SK-N-SH (cell line): Measurements from ENCODE around the gene BSCL2. TPM values are rescaled to one million over a fixed set of nuclear protein-coding genes. Genes with fewer than 3 reads are reported as not detected.
A peak's percentile ranks its signal among the peaks of the same experiment; 100 is the strongest.

Experiments used
- CTCF ChIA-PET: fragments of 300-600, 350-600 bp; formaldehyde crosslinking; extraction: SDS; loops from one replicate; lab custom pipeline; 2021; lab: Yijun Ruan, JAX
- POLR2A ChIA-PET: fragments of 350-600 bp; sonication (Branson Sonifier 250); formaldehyde crosslinking; extraction: SDS; loops from one replicate; lab custom pipeline; 2020; ENCODE audit warnings: antibody characterized with exemption, inconsistent platforms; lab: Yijun Ruan, JAX
- DNase-seq: peaks from one replicate; pipeline ENCODE4 v3.0.0; 2012
- H2AFZ ChIP-seq: fragments of 200-600 bp; sonication (generic); 2 replicates; pipeline ENCODE4 v1.8.1; 2016; ENCODE audit warnings: antibody characterized with exemption, mild to moderate bottlenecking, low read depth
- H3F3A ChIP-seq: fragments of 200-600 bp; sonication (generic); replicated peaks from 2 replicates; pipeline ENCODE3; 2016; ENCODE audit warnings: antibody characterized with exemption, mild to moderate bottlenecking; ENCODE audit not compliant: insufficient read depth
- H3K27ac ChIP-seq, 2 experiments: fragments of 200-500 bp in 1 of 2; fragments of 200-600 bp in 1 of 2; sonication (Bioruptor generic) in 1 of 2; sonication (generic), shearing (Covaris generic) in 1 of 2; 2 replicates each; pipeline versions ENCODE4 v1.5.1 to v1.6.1; 2014 to 2016; ENCODE audit warnings: low read depth in 2 of 2, inconsistent platforms in 1 of 2, low read length in 1 of 2, mild to moderate bottlenecking in 1 of 2, mixed read lengths in 1 of 2
- H3K27me3 ChIP-seq: fragments of 200-600 bp; sonication (generic), shearing (Covaris generic); 2 replicates; pipeline ENCODE4 v1.6.1; 2016; ENCODE audit warnings: mixed run types; ENCODE audit not compliant: insufficient read depth
- H3K36me3 ChIP-seq, 2 experiments: fragments of 200-500 bp in 1 of 2; fragments of 200-600 bp in 1 of 2; sonication (Bioruptor generic) in 1 of 2; sonication (generic) in 1 of 2; replicated peaks in 1 of 2; 2 replicates each; pipeline versions ENCODE3 to v1.5.1; 2014 to 2016; ENCODE audit warnings: low read length in 1 of 2, mild to moderate bottlenecking in 1 of 2; ENCODE audit not compliant: insufficient read depth in 2 of 2, control insufficient read depth in 1 of 2
- H3K4me1 ChIP-seq, 2 experiments: fragments of 200-500 bp in 1 of 2; fragments of 200-600 bp in 1 of 2; sonication (Bioruptor generic) in 1 of 2; sonication (generic), shearing (Covaris generic) in 1 of 2; 2 replicates each; pipeline versions ENCODE4 v1.5.1 to v1.6.1; 2014 to 2016; ENCODE audit warnings: low read depth in 1 of 2, low read length in 1 of 2, mixed run types in 1 of 2; ENCODE audit not compliant: insufficient read depth in 2 of 2, control insufficient read depth in 1 of 2
- H3K4me2 ChIP-seq: fragments of 200-600 bp; sonication (generic), shearing (Covaris generic); 2 replicates; pipeline ENCODE4 v1.6.1; 2017; ENCODE audit warnings: mixed run types
- H3K4me3 ChIP-seq, 2 experiments: fragments of 200-500 bp in 1 of 2; fragments of 200-600 bp in 1 of 2; sonication (Bioruptor generic) in 1 of 2; sonication (generic), shearing (Covaris generic) in 1 of 2; 2 replicates each; pipeline versions ENCODE4 v1.5.1 to v1.8.1; 2014 to 2016; ENCODE audit warnings: low read depth in 2 of 2, inconsistent platforms in 1 of 2, low read length in 1 of 2, mild to moderate bottlenecking in 1 of 2, mixed read lengths in 1 of 2, moderate library complexity in 1 of 2
- H3K79me2 ChIP-seq: fragments of 200-600 bp; sonication (generic); 2 replicates; pipeline ENCODE4 v1.8.1; 2017; ENCODE audit warnings: mild to moderate bottlenecking; ENCODE audit not compliant: insufficient read depth
- H3K9ac ChIP-seq: fragments of 200-600 bp; sonication (generic); 2 replicates; pipeline ENCODE4 v1.6.1; 2017; ENCODE audit warnings: mixed run types
- H3K9me2 ChIP-seq: fragments of 200-600 bp; sonication (generic); 2 replicates; pipeline ENCODE4 v1.6.1; 2017; ENCODE audit warnings: mixed run types
- H3K9me3 ChIP-seq: fragments of 200-600 bp; sonication (generic); 2 replicates; pipeline ENCODE4 v1.6.1; 2017; ENCODE audit warnings: mixed run types, mild to moderate bottlenecking, moderate library complexity
- H4K20me1 ChIP-seq: fragments of 200-600 bp; sonication (generic); 2 replicates; pipeline ENCODE4 v1.6.1; 2017; ENCODE audit warnings: mild to moderate bottlenecking, mixed run types; ENCODE audit not compliant: insufficient read depth
- CHD2 ChIP-seq: fragments of 150-350 bp; IDR thresholded peaks from 2 replicates; pipeline ENCODE4 v1.6.1; 2018; ENCODE audit warnings: low read length; ENCODE audit not compliant: partially characterized antibody
- ELF1 ChIP-seq: IDR thresholded peaks from 2 replicates; pipeline ENCODE4 v1.4.0; 2012
- EP300 ChIP-seq, 2 experiments: IDR thresholded peaks; 2 replicates each; pipeline versions ENCODE4 v1.4.0 to v1.6.1; 2012; ENCODE audit warnings: borderline replicate concordance in 1 of 2, low read depth in 1 of 2, low read length in 1 of 2
- EZH2phosphoT487 ChIP-seq: fragments of 200-600 bp; sonication (generic); IDR thresholded peaks from 2 replicates; pipeline ENCODE4 v1.6.1; 2017; ENCODE audit warnings: low read depth, mixed run types, mild to moderate bottlenecking, antibody characterized with exemption, moderate library complexity, borderline replicate concordance
- FOXJ3 ChIP-seq: sonication (generic); formaldehyde crosslinking; IDR thresholded peaks from 2 replicates; pipeline ENCODE4 v1.5.1; 2020; ENCODE audit warnings: mild to moderate bottlenecking, missing genetic modification reagents
- GABPA ChIP-seq: IDR thresholded peaks from 2 replicates; pipeline ENCODE4 v1.4.0; 2012; ENCODE audit warnings: low read depth, mild to moderate bottlenecking
- JUND ChIP-seq: IDR thresholded peaks from 2 replicates; pipeline ENCODE4 v1.4.0; 2012
- MEF2A ChIP-seq: IDR thresholded peaks from 2 replicates; pipeline ENCODE4 v1.4.0; 2012; ENCODE audit warnings: low read depth, borderline replicate concordance
- MXI1 ChIP-seq: IDR thresholded peaks from 2 replicates; pipeline ENCODE4 v1.6.1; 2012; ENCODE audit warnings: mild to moderate bottlenecking, low read depth, low read length, improper control_type of control experiment
- POLR2AphosphoS5 ChIP-seq: IDR thresholded peaks from 2 replicates; pipeline ENCODE4 v1.6.1; 2012; ENCODE audit warnings: low read depth, low read length
- RFX5 ChIP-seq: IDR thresholded peaks from 2 replicates; pipeline ENCODE4 v1.6.1; 2012; ENCODE audit warnings: mild to moderate bottlenecking, improper control_type of control experiment, low read length
- RXRA ChIP-seq: IDR thresholded peaks from 2 replicates; pipeline ENCODE4 v1.4.0; 2012; ENCODE audit warnings: low read depth, mild to moderate bottlenecking, borderline replicate concordance
- SIN3A ChIP-seq: IDR thresholded peaks from 2 replicates; pipeline ENCODE4 v1.6.1; 2012; ENCODE audit warnings: low read depth, mild to moderate bottlenecking, low read length, moderate library complexity, borderline replicate concordance
- TCF12 ChIP-seq: IDR thresholded peaks from 2 replicates; pipeline ENCODE4 v1.4.0; 2012
- YY1 ChIP-seq: IDR thresholded peaks from 2 replicates; pipeline ENCODE4 v1.4.0; 2012; ENCODE audit warnings: low read depth, mild to moderate bottlenecking
- WGBS: methylation state at CpG from one replicate; pipeline ENCODE4 v1.1.6; 2017; ENCODE audit warnings: low lambda C conversion rate; 5-methylcytosine and 5-hydroxymethylcytosine counted together
- polyA plus RNA-seq, 3 experiments: library from polyadenylated mRNA; depleted of rRNA; stranded (reverse); fragments of >200 nt; gene quantifications; 2 replicates each; pipeline ENCODE4 v1.2.3, GENCODE V29; 2012
- TF ChIP-seq, protein P1 (sequence below): fragments of 150-350 bp; IDR thresholded peaks from 2 replicates; pipeline ENCODE4 v1.6.1; 2016; ENCODE audit warnings: mild to moderate bottlenecking, low read depth, low read length
- TF ChIP-seq, protein P2 (sequence below): fragments of 150-350 bp; IDR thresholded peaks from 2 replicates; pipeline ENCODE4 v1.6.1; 2017; ENCODE audit warnings: antibody characterized with exemption, low read length, low read depth, borderline replicate concordance
- TF ChIP-seq, protein P3 (sequence below): IDR thresholded peaks from 2 replicates; pipeline ENCODE4 v1.4.0; 2012; ENCODE audit warnings: low read depth, borderline replicate concordance

The BSCL2 gene
- polyA plus RNA-seq, 1 of the 3 experiments (the other 2 are of a cell fraction) = 81.5 TPM

DNA sequence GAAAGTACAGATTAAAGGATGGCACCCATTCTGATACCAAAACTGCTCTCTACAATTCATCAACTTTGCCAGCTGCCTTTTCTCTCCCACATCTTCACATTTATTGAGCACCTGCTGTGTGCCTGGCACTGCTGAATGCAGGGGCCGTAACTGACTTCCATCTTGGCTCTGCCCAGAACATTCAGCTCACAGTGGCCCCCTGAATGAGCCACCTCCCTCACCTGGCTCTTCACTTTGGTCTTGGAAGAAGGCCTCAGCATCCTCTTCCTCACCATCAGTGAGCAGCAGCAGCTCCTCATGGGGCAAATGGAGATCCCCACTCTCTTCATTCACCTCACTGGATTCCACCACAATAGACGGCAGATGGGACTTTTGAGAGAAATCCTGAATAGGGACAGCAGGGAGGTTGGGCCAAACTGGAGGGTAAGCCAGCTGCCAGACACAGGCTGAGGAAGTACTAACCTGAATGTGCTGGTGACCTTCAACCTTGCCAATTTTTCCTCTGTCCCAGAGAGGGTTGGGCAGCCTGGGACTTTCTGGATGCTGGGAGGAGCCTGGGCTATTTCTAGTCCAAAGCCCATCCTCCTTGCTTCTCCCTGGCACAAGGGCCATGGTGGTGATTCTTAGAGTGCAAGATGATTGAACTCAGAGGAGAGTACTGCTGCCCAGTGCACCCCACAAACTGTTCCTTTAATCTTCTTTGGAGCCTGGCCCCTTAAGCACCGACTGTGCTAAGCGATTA is 37.6 kb downstream of the BSCL2 start:
- no peak for DNase-seq

DNA sequence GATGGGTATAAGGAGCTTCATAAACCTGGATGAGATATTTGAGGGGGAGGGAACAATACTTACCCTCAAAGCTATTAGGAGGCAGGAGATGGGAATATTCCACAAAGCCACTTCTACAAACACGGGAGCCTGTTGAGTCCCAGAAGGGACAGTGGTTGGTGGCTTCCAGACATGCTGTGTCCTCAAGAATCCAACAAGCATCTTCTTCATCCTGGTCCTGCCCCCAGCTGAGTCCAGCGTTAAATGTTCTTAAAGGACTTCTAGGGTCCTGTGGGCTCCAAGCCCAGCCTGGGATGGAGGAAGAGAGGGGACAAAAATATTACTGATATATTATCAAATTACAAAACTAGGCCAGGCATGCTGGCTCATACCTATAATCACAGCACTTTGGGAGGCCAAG is 39.8 kb downstream of the BSCL2 start:
- peak overlapping the region; percentile 96 for H3K4me2 ChIP-seq
- ChIA-PET CTCF (interaction anchor here (0.8 to 1.8 kb wide), 5 partner anchors 13 to 119 kb away, joined by 3 to 6 read pairs (median 4); partner anchors contain the start of genes BSCL2, GNG3 and INTS5), POLR2A (interaction anchor here (0.6 to 3.4 kb wide), 5 partner anchors 19 to 174 kb away, joined by 3 to 17 read pairs (median 3); partner anchors contain the start of genes EEF1G, HNRNPUL2 and TTC9C)
- no peak overlapping the region for H3K9ac ChIP-seq
- peaks cover 74% of the 10 kb centered on the region for H3K79me2 ChIP-seq
- no peak for TF ChIP-seq FOXJ3 (CRISPR knock-in tag)
- TF ChIP-seq EP300 (IDR thresholded peaks at IDR 0.05; ENCODE audit: borderline replicate concordance in 1 of 2, low read depth in 1 of 2, low read length in 1 of 2) = no peak
- TF ChIP-seq, protein P1, sequence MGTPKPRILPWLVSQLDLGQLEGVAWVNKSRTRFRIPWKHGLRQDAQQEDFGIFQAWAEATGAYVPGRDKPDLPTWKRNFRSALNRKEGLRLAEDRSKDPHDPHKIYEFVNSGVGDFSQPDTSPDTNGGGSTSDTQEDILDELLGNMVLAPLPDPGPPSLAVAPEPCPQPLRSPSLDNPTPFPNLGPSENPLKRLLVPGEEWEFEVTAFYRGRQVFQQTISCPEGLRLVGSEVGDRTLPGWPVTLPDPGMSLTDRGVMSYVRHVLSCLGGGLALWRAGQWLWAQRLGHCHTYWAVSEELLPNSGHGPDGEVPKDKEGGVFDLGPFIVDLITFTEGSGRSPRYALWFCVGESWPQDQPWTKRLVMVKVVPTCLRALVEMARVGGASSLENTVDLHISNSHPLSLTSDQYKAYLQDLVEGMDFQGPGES = no peak
- no peak for TF ChIP-seq JUND
- TF ChIP-seq EZH2phosphoT487 = no peak
- TF ChIP-seq, protein P2, sequence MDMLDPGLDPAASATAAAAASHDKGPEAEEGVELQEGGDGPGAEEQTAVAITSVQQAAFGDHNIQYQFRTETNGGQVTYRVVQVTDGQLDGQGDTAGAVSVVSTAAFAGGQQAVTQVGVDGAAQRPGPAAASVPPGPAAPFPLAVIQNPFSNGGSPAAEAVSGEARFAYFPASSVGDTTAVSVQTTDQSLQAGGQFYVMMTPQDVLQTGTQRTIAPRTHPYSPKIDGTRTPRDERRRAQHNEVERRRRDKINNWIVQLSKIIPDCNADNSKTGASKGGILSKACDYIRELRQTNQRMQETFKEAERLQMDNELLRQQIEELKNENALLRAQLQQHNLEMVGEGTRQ = no peak
- TF ChIP-seq YY1 = no peak
- TF ChIP-seq ELF1 = no peak
- no peak for TF ChIP-seq SIN3A
- no peak for TF ChIP-seq GABPA
- TF ChIP-seq POLR2AphosphoS5 = no peak; the same call in 1 of the 2 replicates
- TF ChIP-seq TCF12 = no peak
- no peak for TF ChIP-seq RFX5
- peaks cover 38% of the 10 kb centered on the region for H3F3A ChIP-seq
- no peaks in the 10 kb centered on the region for H3K27me3 ChIP-seq
- H4K20me1 ChIP-seq = no peaks in the 10 kb centered on the region
- peaks cover 16 to 22% of the 10 kb centered on the region in 2 experiments; a peak in 3 of 4 replicates for H3K4me1 ChIP-seq
- no peaks in the 10 kb centered on the region for H3K9me2 ChIP-seq
- H3K36me3 ChIP-seq = peaks cover 20 to 24% of the 10 kb centered on the region in 2 experiments
- peak overlapping the region in 1 of 2 experiments; percentile 92; a peak in 2 of 4 replicates for H3K27ac ChIP-seq
- no peak overlapping the region for H3K4me3 ChIP-seq
- H2AFZ ChIP-seq = no peak overlapping the region
- DNase-seq = no peak
- H3K9me3 ChIP-seq = no peaks in the 10 kb centered on the region
- WGBS = 89% methylated on average over 2 of the region's 2 CpGs

More for the DNA sequence above, 37.6 kb downstream of the BSCL2 start:
- ChIA-PET POLR2A (no interaction called here), CTCF (interaction anchor here (1.5 to 1.9 kb wide), 3 partner anchors 11 to 25 kb away, joined by 3 to 8 read pairs (median 4); no protein-coding TSS in a partner anchor)
- 76% methylated on average over 4 of the region's 4 CpGs for WGBS
- no peak overlapping the region for H2AFZ ChIP-seq
- no peaks in the 10 kb centered on the region for H3K9me2 ChIP-seq
- peaks cover 43% of the 10 kb centered on the region for H3F3A ChIP-seq
- peaks cover 12 to 20% of the 10 kb centered on the region in 2 experiments for H3K36me3 ChIP-seq
- peak overlapping the region; percentile 28 to 80; a peak in 2 of 4 replicates for H3K27ac ChIP-seq
- H3K79me2 ChIP-seq = peaks cover 76% of the 10 kb centered on the region
- H3K9me3 ChIP-seq = no peaks in the 10 kb centered on the region
- H3K9ac ChIP-seq = no peak overlapping the region
- no peak for TF ChIP-seq MXI1
- TF ChIP-seq CHD2 = no peak
- no peak for TF ChIP-seq RXRA
- TF ChIP-seq MEF2A = no peak
- TF ChIP-seq, protein P3, sequence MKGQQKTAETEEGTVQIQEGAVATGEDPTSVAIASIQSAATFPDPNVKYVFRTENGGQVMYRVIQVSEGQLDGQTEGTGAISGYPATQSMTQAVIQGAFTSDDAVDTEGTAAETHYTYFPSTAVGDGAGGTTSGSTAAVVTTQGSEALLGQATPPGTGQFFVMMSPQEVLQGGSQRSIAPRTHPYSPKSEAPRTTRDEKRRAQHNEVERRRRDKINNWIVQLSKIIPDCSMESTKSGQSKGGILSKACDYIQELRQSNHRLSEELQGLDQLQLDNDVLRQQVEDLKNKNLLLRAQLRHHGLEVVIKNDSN = no peak
- TF ChIP-seq, protein P1 = no peak
- no peaks in the 10 kb centered on the region for H3K27me3 ChIP-seq
- no peaks in the 10 kb centered on the region for H4K20me1 ChIP-seq
- peaks cover 25 to 29% of the 10 kb centered on the region in 2 experiments; a peak in 3 of 4 replicates for H3K4me1 ChIP-seq
- H3K4me3 ChIP-seq = no peak overlapping the region
- no peak overlapping the region for H3K4me2 ChIP-seq
